PC-3 (cell line): Measurements from ENCODE around the gene ANKRD13B. TPM values are rescaled to one million over a fixed set of nuclear protein-coding genes. Genes with fewer than 3 reads are reported as not detected.

Source experiments
- ATAC-seq: fragments of 200-7000 bp; cut with Tn5 transposase; 2 replicates; pipeline ENCODE4 v1.9.1; 2020; ENCODE audit warnings: mild to moderate bottlenecking, moderate library complexity
- BruUV-seq: library from RNA; stranded (reverse); fragments of 400-500 nt; replicated peaks from 2 replicates; lab custom pipeline; 2021; lab: Mats Ljungman, UMichigan
- CTCF ChIA-PET: fragments of 300-600 bp; sonication (Branson Sonifier 250); formaldehyde crosslinking; loops from one replicate; lab custom pipeline; 2022; ENCODE audit warnings: antibody characterized with exemption; lab: Charles Lee
- POLR2A ChIA-PET: fragments of 300-600 bp; sonication (Branson Sonifier 250); formaldehyde crosslinking; loops from one replicate; lab custom pipeline; 2022; ENCODE audit warnings: antibody characterized with exemption; ENCODE audit not compliant: unreplicated experiment; lab: Charles Lee
- DNase-seq: peaks from one replicate; pipeline ENCODE4 v3.0.0-alpha.2; 2015
- H2AFZ ChIP-seq: fragments of 300-600 bp; sonication (generic); 2 replicates; pipeline ENCODE4 v1.6.0; 2016; ENCODE audit warnings: antibody characterized with exemption, low read length
- H3F3A ChIP-seq: fragments of 300-600 bp; sonication (generic); one replicate; pipeline ENCODE4 v1.6.0; 2017; ENCODE audit warnings: antibody characterized with exemption, low read length, control low read depth, mild to moderate bottlenecking; ENCODE audit not compliant: unreplicated experiment
- H3K27ac ChIP-seq: fragments of 300-600 bp; sonication (generic); 2 replicates; pipeline ENCODE4 v1.5.1; 2016; ENCODE audit warnings: mild to moderate bottlenecking, low read length
- H3K27me3 ChIP-seq: fragments of 300-600 bp; sonication (generic); 2 replicates; pipeline ENCODE4 v1.6.1; 2016; ENCODE audit warnings: low read length, mixed read lengths
- H3K36me3 ChIP-seq: fragments of 300-600 bp; sonication (generic); 2 replicates; pipeline ENCODE4 v1.6.1; 2016; ENCODE audit warnings: low read depth, mixed run types, low read length, mixed read lengths
- H3K4me1 ChIP-seq: fragments of 300-600 bp; sonication (generic); 2 replicates; pipeline ENCODE4 v1.5.1; 2016; ENCODE audit warnings: low read length; ENCODE audit not compliant: insufficient read depth
- H3K4me2 ChIP-seq: fragments of 300-600 bp; sonication (generic); 2 replicates; pipeline ENCODE4 v1.6.0; 2016; ENCODE audit warnings: low read length
- H3K4me3 ChIP-seq: fragments of 300-600 bp; sonication (generic); 2 replicates; pipeline ENCODE4 v1.5.1; 2016; ENCODE audit warnings: mild to moderate bottlenecking, low read length, mixed read lengths
- H3K79me2 ChIP-seq: fragments of 300-600 bp; sonication (generic); 2 replicates; pipeline ENCODE4 v1.6.1; 2017; ENCODE audit warnings: low read length, mixed read lengths
- H3K9ac ChIP-seq: fragments of 300-600 bp; sonication (generic); 2 replicates; pipeline ENCODE4 v1.6.0; 2016; ENCODE audit warnings: mild to moderate bottlenecking, low read length
- H3K9me2 ChIP-seq: fragments of 300-600 bp; sonication (generic); replicated peaks from 2 replicates; pipeline ENCODE4 v1.6.1; 2016; ENCODE audit warnings: mixed run types, low read length, mixed read lengths
- H3K9me3 ChIP-seq: fragments of 300-600 bp; sonication (generic); 2 replicates; pipeline ENCODE4 v1.6.1; 2016; ENCODE audit warnings: low read length, mixed read lengths
- H4K20me1 ChIP-seq: fragments of 300-600 bp; sonication (generic); 2 replicates; pipeline ENCODE4 v1.6.1; 2016; ENCODE audit warnings: low read length, mixed read lengths
- EZH2 ChIP-seq: fragments of 300-600 bp; sonication (generic); IDR thresholded peaks from one replicate; pipeline ENCODE4 v1.6.1; 2017; ENCODE audit warnings: antibody characterized with exemption, mild to moderate bottlenecking, low read length; ENCODE audit not compliant: unreplicated experiment
- EZH2phosphoT487 ChIP-seq: fragments of 300-600 bp; sonication (generic); IDR thresholded peaks from 2 replicates; pipeline ENCODE4 v1.6.1; 2018; ENCODE audit warnings: mild to moderate bottlenecking, antibody characterized with exemption, low read length, borderline replicate concordance
- intact Hi-C: fragments of 100-400 bp; cut with micrococcal nuclease; formaldehyde crosslinking; loops from 2 replicates; pipeline ENCODE4 v1.9.0; 2023
- total RNA-seq: library from RNA; depleted of rRNA; stranded (reverse); fragments of >200 nt; gene quantifications from 2 replicates; pipeline ENCODE4 v1.2.3, GENCODE V29; 2014
- TF ChIP-seq, protein P1 (sequence below): fragments of 300-600 bp; sonication (generic); conservative IDR thresholded peaks from 2 replicates; pipeline ENCODE4 v1.5.1; 2017; ENCODE audit warnings: antibody characterized with exemption, low read depth, mild to moderate bottlenecking, low read length

ANKRD13B gene
- total RNA-seq, 1 experiment from 2014 or later, result 11.2 TPM

DNA sequence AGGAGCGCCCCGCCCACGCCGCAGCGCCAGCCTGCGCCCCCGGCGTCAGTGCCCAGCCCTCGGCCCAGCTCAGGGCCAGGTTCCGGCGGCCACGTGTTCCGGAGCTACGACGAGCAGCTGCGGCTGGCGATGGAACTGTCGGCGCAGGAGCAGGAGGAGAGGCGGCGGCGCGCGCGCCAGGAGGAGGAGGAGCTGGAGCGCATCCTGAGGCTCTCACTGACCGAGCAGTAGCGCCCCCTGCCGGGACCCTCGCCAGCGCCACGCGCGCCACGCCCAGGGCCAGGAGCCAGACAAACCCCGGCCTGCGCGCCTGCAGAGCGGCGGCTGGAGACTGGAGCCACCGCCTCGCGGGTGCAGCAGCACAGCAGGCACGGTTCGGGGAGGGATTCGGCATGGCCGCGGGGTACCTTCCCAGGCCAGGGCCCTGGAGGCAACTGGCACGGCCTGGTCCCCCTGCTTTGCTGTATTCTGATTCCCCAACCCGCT, 20.5 kb downstream of the ANKRD13B start:
- no peak overlapping the region for H2AFZ ChIP-seq
- CTCF ChIA-PET, result no interaction called here
- H3K4me1 ChIP-seq, result peaks cover 16% of the 10 kb centered on the region
- H3K9ac ChIP-seq, result no peak overlapping the region
- intact Hi-C loops, result no loop called here
- DNase-seq (no peak), ATAC-seq (no peak)
- H3K9me3 ChIP-seq, result no peaks in the 10 kb centered on the region
- no peak overlapping the region for H3K27ac ChIP-seq
- H4K20me1 ChIP-seq, result no peaks in the 10 kb centered on the region
- no peaks in the 10 kb centered on the region for H3K27me3 ChIP-seq
- TF ChIP-seq EZH2phosphoT487 (no peak), EZH2 (no peak)
- TF ChIP-seq, protein P1, sequence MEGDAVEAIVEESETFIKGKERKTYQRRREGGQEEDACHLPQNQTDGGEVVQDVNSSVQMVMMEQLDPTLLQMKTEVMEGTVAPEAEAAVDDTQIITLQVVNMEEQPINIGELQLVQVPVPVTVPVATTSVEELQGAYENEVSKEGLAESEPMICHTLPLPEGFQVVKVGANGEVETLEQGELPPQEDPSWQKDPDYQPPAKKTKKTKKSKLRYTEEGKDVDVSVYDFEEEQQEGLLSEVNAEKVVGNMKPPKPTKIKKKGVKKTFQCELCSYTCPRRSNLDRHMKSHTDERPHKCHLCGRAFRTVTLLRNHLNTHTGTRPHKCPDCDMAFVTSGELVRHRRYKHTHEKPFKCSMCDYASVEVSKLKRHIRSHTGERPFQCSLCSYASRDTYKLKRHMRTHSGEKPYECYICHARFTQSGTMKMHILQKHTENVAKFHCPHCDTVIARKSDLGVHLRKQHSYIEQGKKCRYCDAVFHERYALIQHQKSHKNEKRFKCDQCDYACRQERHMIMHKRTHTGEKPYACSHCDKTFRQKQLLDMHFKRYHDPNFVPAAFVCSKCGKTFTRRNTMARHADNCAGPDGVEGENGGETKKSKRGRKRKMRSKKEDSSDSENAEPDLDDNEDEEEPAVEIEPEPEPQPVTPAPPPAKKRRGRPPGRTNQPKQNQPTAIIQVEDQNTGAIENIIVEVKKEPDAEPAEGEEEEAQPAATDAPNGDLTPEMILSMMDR, result no peak
- POLR2A ChIA-PET, result no interaction called here
- H3K36me3 ChIP-seq, result no peaks in the 10 kb centered on the region
- H3K4me3 ChIP-seq, result no peak overlapping the region
- no peaks in the 10 kb centered on the region for H3F3A ChIP-seq
- H3K4me2 ChIP-seq, result no peak overlapping the region
- H3K79me2 ChIP-seq, result no peaks in the 10 kb centered on the region
- no peaks in the 10 kb centered on the region for H3K9me2 ChIP-seq
- BruUV-seq, result no TSS peak

DNA sequence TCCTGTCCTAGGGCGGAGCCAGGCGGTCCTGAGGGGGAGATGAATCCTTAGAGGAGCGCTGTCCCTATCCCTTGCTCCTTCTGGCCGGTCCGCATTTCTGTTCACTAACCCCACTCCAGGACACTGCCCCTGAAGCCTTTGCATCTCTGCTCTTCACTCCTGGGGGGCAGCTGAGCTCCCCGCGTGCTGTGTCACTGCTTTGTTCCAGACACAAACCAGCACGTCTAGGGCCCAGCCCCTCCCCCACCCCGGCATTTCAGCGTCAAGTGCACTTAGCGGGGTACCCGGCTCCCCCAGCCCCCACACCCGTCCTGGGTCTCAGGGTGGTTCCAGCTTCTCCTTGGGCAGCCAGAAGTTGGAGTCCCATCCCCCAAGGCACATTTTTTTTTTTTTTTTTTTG, 20.9 kb downstream of the ANKRD13B start:
- POLR2A ChIA-PET, result no interaction called here
- ATAC-seq (no peak), DNase-seq (no peak)
- Histone ChIP-seq H3K4me1 (peaks cover 16% of the 10 kb centered on the region), H3K9ac (no peak overlapping the region), H3K27me3 (no peaks in the 10 kb centered on the region), H3K36me3 (no peaks in the 10 kb centered on the region), H3K4me3 (no peak overlapping the region), H3K27ac (no peak overlapping the region), H3K4me2 (no peak overlapping the region), H3K9me2 (no peaks in the 10 kb centered on the region), H4K20me1 (no peaks in the 10 kb centered on the region), H3K9me3 (no peaks in the 10 kb centered on the region), H3F3A (no peaks in the 10 kb centered on the region), H3K79me2 (no peaks in the 10 kb centered on the region), H2AFZ (no peak overlapping the region)
- CTCF ChIA-PET, result no interaction called here
- no TSS peak for BruUV-seq
- TF ChIP-seq EZH2, result no peak
- no peak for TF ChIP-seq EZH2phosphoT487
- TF ChIP-seq, protein P1, result no peak
- intact Hi-C loops, result no loop called here

DNA sequence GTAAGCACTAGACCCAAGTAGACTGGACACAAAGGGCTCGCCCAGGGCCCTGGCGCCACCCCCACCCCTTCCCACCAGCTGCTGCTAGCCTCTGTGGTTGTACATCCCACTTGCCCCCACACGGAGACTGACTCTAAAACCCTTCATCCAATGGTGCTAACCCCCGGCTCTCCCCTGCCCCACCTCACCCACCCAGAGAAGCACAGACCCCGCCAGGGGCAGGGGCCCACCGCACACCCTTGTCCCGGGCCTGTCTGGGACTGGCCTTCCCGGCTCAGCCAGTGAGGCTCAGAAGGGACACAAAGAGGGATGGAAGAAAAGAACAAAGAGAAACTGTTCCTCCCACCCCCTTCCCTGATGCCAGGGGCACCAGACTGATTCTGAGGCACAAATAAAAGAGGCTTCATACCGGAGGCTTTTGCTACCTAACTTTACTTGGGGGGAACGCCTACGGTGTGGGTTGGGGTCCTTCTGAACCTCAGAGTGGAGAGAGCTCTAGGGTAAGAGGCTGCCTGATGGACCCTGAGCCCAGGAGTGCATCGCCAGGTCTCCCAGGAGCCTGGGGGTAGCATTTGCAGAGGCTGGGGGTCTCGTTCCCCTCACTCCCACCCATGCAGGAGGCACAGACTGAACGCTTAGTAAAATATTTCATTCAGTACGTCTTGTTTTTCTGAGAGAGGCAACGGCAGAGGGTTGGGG, 21.6 kb downstream of the ANKRD13B start:
- no peak overlapping the region for H3K4me2 ChIP-seq
- CTCF ChIA-PET, result no interaction called here

More for the DNA sequence above, 21.6 kb downstream of the ANKRD13B start:
- peaks cover 16% of the 10 kb centered on the region for H3K4me1 ChIP-seq
- no peaks in the 10 kb centered on the region for H3K27me3 ChIP-seq
- no peak overlapping the region for H2AFZ ChIP-seq
- DNase-seq (no peak), ATAC-seq (no peak)
- H3F3A ChIP-seq, result no peaks in the 10 kb centered on the region
- no peak overlapping the region for H3K9ac ChIP-seq
- H3K9me3 ChIP-seq, result no peaks in the 10 kb centered on the region
- no peak overlapping the region for H3K4me3 ChIP-seq
- H3K79me2 ChIP-seq, result no peaks in the 10 kb centered on the region
- H4K20me1 ChIP-seq, result no peaks in the 10 kb centered on the region
- BruUV-seq, result no TSS peak
- H3K9me2 ChIP-seq, result no peaks in the 10 kb centered on the region
- intact Hi-C loops, result no loop called here
- no peak for TF ChIP-seq EZH2
- TF ChIP-seq EZH2phosphoT487, result no peak
- TF ChIP-seq, protein P1, result no peak
- no peaks in the 10 kb centered on the region for H3K36me3 ChIP-seq
- H3K27ac ChIP-seq, result no peak overlapping the region
- POLR2A ChIA-PET, result no interaction called here
